ENCODE data around the gene IMMT.

DNA sequence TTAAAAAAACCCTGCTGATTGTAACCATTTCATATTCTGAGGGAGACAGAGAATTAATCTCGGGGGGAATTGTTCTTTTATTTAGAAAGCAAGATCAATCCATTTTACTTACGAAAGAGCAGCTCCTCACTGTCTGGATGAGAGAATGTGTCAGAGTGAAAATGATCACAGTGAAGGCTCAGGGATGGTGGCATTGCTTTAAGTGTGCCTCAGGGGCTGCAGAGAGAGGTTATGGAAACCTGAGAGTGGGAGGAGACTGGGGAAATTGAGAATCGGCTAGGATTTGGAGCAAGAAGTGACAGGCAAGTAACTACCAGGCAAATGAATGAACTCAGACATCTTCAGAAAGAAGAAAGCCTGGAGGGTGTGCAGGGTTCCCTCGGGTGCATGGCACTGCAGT is 38.2 kb upstream of the IMMT start:
- TF ChIP-seq SIN3A (IDR thresholded peaks at IDR 0.05; ENCODE audit: borderline replicate concordance, insufficient read depth, low read length), result no peak
- TF ChIP-seq POLR2AphosphoS5 (IDR thresholded peaks at IDR 0.05; ENCODE audit: low read depth, low read length), result no peak
